ENCODE results near the gene ZNF106. TPM values are rescaled to one million over a fixed set of nuclear protein-coding genes. Genes with fewer than 3 reads are reported as not detected.
A peak's percentile ranks its signal among the peaks of the same experiment; 100 is the strongest.

The ZNF106 gene
- total RNA-seq, 1 donor from 2014 or later: 45.7 TPM

DNA sequence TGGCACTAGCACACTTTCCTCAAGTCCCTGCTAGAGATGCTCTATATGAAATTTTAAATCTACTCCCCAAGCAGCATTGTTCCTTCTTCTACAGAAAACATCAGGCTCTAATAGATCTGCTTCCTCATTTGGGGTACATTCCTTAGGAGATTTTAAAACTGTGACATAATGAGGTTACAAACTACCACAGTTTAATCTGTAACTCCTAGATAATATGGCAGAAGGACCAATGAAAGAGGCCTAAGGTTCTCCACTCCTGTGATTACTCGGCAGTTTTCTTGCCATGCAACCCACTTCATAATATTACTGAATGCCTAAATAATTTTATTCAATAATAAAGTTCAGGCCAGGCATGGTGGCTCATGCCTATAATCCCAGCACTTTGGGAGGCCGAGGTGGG, 16.1 kb downstream of the ZNF106 start:
- no peak overlapping the region for H3K4me3 ChIP-seq
- H3K36me3 ChIP-seq: no peaks in the 10 kb centered on the region
- H3K9me3 ChIP-seq: no peaks in the 10 kb centered on the region
- TF ChIP-seq CTCF (IDR thresholded peaks at IDR 0.05): no peak
- peaks cover 0 to 14% of the 10 kb centered on the region in 2 donors for H3K4me1 ChIP-seq
- H3K27ac ChIP-seq: peak overlapping the region; percentile 25 to 62
- no peaks in the 10 kb centered on the region for H3K27me3 ChIP-seq
- intact Hi-C loops (cut with DNase I): loop anchor here (5.0 kb wide), 3 partner anchors 133 to 268 kb away; partner anchors contain the start of genes GANC, TMEM87A and VPS39
- DNase-seq (ENCODE audit: low spot score in 2 of 2): no peak

GRCh38 chr15:42471002-42471401, 19.9 kb downstream of the ZNF106 start:
- Histone ChIP-seq H3K27me3 (no peaks in the 10 kb centered on the region), H3K4me1 (peaks cover 4 to 18% of the 10 kb centered on the region in 2 donors), H3K36me3 (peaks cover 0 to 6% of the 10 kb centered on the region in 2 donors), H3K9me3 (no peaks in the 10 kb centered on the region), H3K4me3 (no peak overlapping the region), H3K27ac (peak overlapping the region; percentile 60 to 70)
- no peak for TF ChIP-seq CTCF (IDR thresholded peaks at IDR 0.05)
- intact Hi-C loops (cut with DNase I): loop anchor here (1.0 to 5.0 kb wide), 5 partner anchors 14 to 264 kb away; partner anchors contain the start of genes GANC, TMEM87A, VPS39 and ZNF106
- no peak for DNase-seq (ENCODE audit: low spot score in 2 of 2)

DNA sequence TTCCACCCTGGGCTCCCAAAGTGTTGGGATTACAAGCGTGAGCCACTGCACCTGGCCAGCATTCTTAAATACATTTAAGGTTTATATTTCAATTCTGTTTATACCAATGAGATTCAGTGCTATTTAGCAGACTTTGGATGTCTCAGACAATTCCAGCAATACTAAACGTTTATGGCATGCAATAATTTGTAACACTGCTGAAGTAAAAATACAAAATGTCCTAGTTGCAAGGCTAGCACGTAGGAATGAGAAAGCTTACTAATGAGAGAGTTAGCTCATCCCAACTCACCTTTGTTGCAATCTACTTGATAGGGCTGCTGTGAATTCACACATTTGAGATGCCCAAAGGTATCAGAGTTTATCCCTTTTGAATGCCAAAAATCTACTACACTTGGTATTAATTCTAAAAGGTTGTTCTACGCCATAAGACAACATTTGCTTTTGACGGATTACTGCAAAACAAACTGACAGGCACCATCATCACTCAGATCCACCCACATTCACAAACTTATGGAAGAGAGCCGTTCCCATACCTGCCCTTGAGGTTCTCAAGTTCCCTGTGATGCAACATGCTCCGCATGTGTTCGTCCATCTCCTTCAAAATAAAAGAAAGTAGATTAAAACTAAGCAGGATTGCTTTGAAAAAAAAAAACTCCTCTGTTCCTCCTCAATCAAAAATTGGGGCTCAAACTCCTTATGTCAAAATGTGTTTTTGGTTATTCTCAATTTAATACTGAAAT, 25.3 kb downstream of the ZNF106 start:
- peaks cover 4 to 11% of the 10 kb centered on the region in 2 donors for H3K4me1 ChIP-seq
- H3K27ac ChIP-seq: no peak overlapping the region
- no peak for DNase-seq (ENCODE audit: low spot score in 2 of 2)
- no peaks in the 10 kb centered on the region for H3K9me3 ChIP-seq
- intact Hi-C loops (cut with DNase I): loop anchor here (2.0 kb wide), 1 partner anchor 39 kb away; no protein-coding TSS in a partner anchor
- H3K27me3 ChIP-seq: no peaks in the 10 kb centered on the region
- no peak for TF ChIP-seq CTCF (IDR thresholded peaks at IDR 0.05)
- H3K36me3 ChIP-seq: peaks cover 10 to 25% of the 10 kb centered on the region in 2 donors
- H3K4me3 ChIP-seq: no peak overlapping the region

GRCh38 chr15:42461261-42461660, 29.7 kb downstream of the ZNF106 start:
- Histone ChIP-seq H3K9me3 (no peaks in the 10 kb centered on the region), H3K4me3 (no peak overlapping the region), H3K27ac (peak overlapping the region; percentile 3 to 52), H3K36me3 (peaks cover 10 to 19% of the 10 kb centered on the region in 2 donors), H3K4me1 (peaks cover 4 to 15% of the 10 kb centered on the region in 2 donors), H3K27me3 (no peaks in the 10 kb centered on the region)
- no peak for TF ChIP-seq CTCF (IDR thresholded peaks at IDR 0.05)
- no peak for DNase-seq (ENCODE audit: low spot score in 2 of 2)
- intact Hi-C loops (cut with DNase I): no loop called here

DNA sequence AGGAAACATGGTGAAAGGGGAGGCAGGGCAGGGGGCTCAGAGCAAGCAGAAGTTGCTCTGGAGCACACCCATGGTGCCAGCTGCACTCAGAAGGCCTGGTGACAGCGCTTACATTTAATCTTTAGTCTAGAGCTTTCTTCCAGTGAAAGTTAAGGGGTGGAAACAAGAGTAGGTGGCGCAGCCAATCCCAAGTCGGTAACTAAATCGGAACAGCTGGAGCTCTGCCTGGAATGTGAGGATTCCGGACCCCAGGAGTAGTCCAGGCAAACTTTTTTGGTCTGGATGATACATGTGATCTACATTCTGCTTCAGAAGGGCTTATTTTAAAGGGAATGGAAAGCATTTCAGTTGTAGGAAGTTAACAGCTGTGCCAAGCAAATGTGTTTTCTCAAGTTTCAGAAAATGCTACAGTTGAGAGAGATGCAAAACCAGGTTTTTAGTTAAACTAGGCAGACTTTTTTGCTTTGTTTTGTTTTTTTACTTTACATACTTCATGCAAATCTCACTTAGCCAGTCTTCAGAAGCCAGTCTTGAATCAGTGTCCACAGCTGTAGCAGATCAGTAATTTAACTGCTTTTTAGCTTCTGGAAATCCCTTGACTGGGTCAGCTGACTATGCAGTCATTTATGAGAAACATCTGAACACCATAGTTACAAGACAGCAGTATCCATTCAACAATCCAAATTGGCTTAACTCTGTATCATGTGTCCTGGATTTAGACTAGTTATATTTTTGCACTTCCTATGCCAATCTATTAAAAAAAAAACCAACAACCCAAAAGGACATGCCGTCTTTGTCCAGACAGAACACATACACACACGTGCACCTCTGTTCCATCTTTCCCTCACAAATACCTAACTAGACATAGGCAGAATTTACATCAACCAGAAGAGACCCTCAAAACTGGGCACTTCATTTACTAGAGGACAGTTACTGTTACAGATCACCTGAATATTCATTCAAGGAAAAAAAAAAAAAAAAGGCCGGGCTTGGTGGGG, 33.2 kb downstream of the ZNF106 start:
- peak overlapping the region; percentile 84 to 90 for H3K27ac ChIP-seq
- intact Hi-C loops (cut with DNase I): loop anchor here (1.0 to 2.0 kb wide), 3 partner anchors 14 to 38 kb away; partner anchors contain the start of gene SNAP23
- DNase-seq (ENCODE audit: low spot score in 2 of 2): peak; percentile 13 to 92
- no peaks in the 10 kb centered on the region for H3K9me3 ChIP-seq
- no peaks in the 10 kb centered on the region for H3K36me3 ChIP-seq
- H3K4me3 ChIP-seq: peak overlapping the region; percentile 38 to 50
- no peak for TF ChIP-seq CTCF (IDR thresholded peaks at IDR 0.05)
- H3K4me1 ChIP-seq: peaks cover 4 to 20% of the 10 kb centered on the region in 2 donors
- H3K27me3 ChIP-seq: no peaks in the 10 kb centered on the region

Measured in ascending aorta (tissue), 2 donors.